Stimulated activated effector memory CD8-positive, alpha-beta T cell treated with anti-CD3 and anti-CD28 coated beads, Interleukin-12 subunit alpha, Interleukin-12 subunit beta, amount 100 ng/mL, for 72 hours (primary cell): ENCODE data around the gene C10orf105.

ENCODE experiments used
- ATAC-seq: fragments of 150-1000 bp; cut with Tn5 transposase; 2 replicates; pipeline ENCODE4 v1.10.0; 2021
- DNase-seq, 2 donors: peaks; one replicate each; pipeline ENCODE4 v3.0.0; 2021 to 2022; ENCODE audit warnings: low spot score in 2 of 2
- H3K27ac Mint-ChIP-seq: one replicate; pipeline ENCODE4 v1.8.0; 2022; ENCODE audit warnings: mild to moderate bottlenecking, mixed read lengths
- H3K36me3 Mint-ChIP-seq: one replicate; pipeline ENCODE4 v1.8.0; 2022; ENCODE audit warnings: mild to moderate bottlenecking, mixed read lengths
- H3K4me1 Mint-ChIP-seq: one replicate; pipeline ENCODE4 v1.8.0; 2022; ENCODE audit warnings: mixed read lengths
- H3K4me3 Mint-ChIP-seq: one replicate; pipeline ENCODE4 v1.8.0; 2022; ENCODE audit warnings: mild to moderate bottlenecking, mixed read lengths
- H3K9me3 Mint-ChIP-seq: one replicate; pipeline ENCODE4 v1.8.0; 2022; ENCODE audit warnings: mixed read lengths

C10orf105 gene

DNA sequence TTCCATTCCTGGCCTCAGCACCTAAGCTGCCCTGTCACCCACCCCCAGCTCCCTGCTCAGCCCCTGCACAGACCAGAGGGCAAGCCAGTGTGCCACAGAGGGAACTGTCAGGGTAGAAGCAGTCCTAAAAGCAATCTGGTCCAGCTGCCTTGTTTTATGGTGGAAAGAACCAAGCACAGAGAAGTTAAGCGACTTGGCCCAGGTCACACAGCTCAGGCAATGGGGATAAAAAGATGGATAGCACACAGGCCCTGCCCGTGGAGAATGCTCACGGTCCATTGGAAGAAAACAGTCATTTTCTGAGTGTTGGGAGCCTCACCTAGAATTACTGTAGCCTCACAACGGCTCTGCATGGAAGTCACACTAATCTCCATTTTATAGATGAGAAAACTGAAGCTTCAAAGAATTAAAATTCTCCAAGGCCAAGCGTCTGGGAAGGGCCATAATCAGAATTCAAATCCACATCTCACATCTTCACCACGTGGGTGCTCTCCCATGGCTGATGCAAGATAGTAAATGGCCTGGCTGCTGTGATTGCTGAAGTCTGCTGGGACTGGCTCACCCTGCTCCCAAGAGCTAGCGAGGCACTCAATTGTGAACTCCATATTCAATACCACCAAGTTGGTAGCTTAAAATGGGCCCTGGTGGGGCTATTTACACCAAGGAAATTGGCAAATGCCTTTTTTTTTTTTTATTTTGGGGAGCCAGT lies 26.8 kb downstream of the C10orf105 start:
- peaks cover 13% of the 10 kb centered on the region for H3K36me3 Mint-ChIP-seq
- no peak for ATAC-seq
- H3K27ac Mint-ChIP-seq: no peak overlapping the region
- no peak for DNase-seq
- H3K4me3 Mint-ChIP-seq: no peak overlapping the region
- H3K4me1 Mint-ChIP-seq: peaks cover 43% of the 10 kb centered on the region
- H3K9me3 Mint-ChIP-seq: peaks cover 4% of the 10 kb centered on the region

DNA sequence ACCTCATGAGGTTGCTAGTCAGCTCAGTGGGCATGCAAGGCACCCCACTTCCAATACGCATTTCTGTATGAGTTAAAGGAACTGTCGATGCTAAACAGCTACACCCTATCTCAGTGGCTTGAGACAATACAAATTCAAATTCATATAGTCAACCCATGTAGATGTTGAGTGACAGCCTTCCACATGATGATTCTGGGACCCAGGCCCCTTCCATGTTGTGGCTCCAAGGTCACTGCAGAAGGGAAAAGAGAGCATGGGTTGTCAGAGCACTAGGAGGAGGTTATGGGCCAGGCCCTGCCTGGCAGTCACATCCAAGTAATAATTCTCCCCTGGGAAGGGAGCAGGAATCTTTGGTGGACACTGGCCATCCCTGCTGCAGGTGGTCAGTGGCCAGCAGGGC lies 28.2 kb downstream of the C10orf105 start:
- H3K36me3 Mint-ChIP-seq: peaks cover 13% of the 10 kb centered on the region
- ATAC-seq: no peak
- H3K27ac Mint-ChIP-seq: peak overlapping the region; percentile 13
- no peak overlapping the region for H3K4me3 Mint-ChIP-seq
- peaks cover 29% of the 10 kb centered on the region for H3K4me1 Mint-ChIP-seq
- no peak for DNase-seq
- H3K9me3 Mint-ChIP-seq: peaks cover 4% of the 10 kb centered on the region

DNA sequence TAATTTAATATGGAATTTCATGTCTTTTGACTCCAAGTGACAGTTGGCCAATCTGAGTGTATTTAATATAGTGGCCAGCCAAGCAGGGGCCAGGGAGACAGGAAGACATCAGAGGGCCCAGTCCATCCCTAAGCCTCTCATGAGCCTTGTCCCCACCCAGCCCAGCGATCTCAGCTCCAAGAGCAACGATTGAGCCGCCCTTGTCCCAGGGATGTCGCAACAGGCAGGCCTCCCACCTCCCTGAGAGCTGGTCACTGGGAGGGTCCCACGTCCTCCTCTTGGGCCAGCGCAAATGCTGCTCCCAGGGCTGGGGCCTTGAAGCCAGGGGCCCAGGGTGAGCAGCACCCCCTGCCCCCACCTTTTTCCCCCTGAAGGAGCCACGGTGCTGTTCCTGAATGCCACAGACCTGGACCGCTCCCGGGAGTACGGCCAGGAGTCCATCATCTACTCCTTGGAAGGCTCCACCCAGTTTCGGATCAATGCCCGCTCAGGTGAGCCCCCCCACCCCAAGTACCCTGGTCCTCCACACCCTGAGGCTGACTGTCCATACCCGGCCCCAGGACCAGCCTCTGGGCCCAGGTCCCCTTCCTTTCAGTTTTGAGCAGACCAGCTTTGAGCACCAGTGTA lies 29.4 kb downstream of the C10orf105 start:
- ATAC-seq (no peak), DNase-seq (no peak)
- Mint-ChIP-seq H3K4me1 (peaks cover 25% of the 10 kb centered on the region), H3K9me3 (peaks cover 4% of the 10 kb centered on the region), H3K36me3 (peaks cover 13% of the 10 kb centered on the region), H3K27ac (peak overlapping the region; percentile 13), H3K4me3 (no peak overlapping the region)

DNA sequence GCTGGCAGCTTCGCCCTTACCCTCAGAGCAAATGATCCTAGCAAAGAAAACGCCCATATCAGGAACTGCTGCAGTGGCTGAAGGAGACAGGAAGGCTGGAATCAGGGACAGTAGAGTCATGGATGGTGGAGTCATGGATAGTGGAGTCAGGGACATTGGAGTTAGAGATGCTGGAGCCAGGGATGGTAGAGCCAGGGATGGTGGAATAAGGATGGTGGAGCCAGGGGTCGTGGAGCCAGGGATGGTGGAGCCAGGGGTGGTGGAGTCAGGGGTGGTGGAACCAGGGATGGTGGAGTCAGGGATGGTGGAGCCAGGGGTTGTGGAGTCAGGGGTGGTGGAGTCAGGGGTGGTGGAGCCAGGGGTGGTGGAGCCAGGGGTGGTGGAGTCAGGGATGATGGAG lies 31.3 kb downstream of the C10orf105 start:
- peaks cover 4% of the 10 kb centered on the region for H3K9me3 Mint-ChIP-seq
- H3K4me1 Mint-ChIP-seq: peaks cover 12% of the 10 kb centered on the region
- ATAC-seq (no peak), DNase-seq (no peak)
- no peak overlapping the region for H3K4me3 Mint-ChIP-seq
- peaks cover 13% of the 10 kb centered on the region for H3K36me3 Mint-ChIP-seq
- H3K27ac Mint-ChIP-seq: peak overlapping the region; percentile 97

DNA sequence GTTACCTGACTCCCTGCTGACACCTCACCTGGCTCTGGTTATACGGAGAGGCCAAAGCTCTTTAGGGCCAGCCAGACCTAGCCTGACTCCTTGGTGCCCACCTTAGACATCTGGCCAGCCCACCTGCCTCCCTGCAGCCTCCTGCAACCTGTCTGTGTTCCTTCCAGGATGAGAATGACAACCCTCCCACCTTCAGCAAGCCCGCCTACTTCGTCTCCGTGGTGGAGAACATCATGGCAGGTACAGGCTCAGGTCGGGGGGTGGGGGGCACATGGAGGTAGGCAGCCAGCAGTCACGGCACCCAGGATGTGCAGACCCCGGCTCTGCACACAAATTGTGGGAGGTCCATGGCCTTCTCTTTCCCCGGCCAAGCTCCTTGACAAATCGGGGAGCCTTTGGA lies 32.1 kb downstream of the C10orf105 start:
- ATAC-seq (no peak), DNase-seq (no peak)
- H3K9me3 Mint-ChIP-seq: peaks cover 4% of the 10 kb centered on the region
- H3K36me3 Mint-ChIP-seq: peaks cover 13% of the 10 kb centered on the region
- peaks cover 12% of the 10 kb centered on the region for H3K4me1 Mint-ChIP-seq
- peak overlapping the region; percentile 97 for H3K27ac Mint-ChIP-seq
- no peak overlapping the region for H3K4me3 Mint-ChIP-seq

DNA sequence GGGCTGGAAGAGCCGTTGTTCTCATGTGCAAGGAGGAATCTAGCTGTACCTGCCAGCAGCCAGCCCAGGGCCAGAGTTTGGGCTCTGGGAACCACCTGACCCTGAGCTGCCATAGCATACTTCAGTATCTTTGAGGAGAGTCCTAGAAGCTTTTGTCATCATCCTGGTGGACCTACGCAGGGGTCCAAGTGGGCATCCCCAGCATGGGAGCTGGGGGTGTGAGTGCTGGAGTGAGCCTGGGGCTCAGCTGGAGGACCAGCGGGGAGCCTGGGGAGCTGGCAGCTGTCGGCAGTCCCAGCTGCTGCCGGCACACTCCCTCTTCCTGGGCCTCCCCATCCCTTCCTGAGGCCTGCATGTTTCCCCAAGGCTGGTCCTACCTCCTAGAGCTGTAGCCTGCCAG lies 32.5 kb downstream of the C10orf105 start:
- no peak for DNase-seq
- ATAC-seq: no peak
- H3K27ac Mint-ChIP-seq: no peak overlapping the region

DNA sequence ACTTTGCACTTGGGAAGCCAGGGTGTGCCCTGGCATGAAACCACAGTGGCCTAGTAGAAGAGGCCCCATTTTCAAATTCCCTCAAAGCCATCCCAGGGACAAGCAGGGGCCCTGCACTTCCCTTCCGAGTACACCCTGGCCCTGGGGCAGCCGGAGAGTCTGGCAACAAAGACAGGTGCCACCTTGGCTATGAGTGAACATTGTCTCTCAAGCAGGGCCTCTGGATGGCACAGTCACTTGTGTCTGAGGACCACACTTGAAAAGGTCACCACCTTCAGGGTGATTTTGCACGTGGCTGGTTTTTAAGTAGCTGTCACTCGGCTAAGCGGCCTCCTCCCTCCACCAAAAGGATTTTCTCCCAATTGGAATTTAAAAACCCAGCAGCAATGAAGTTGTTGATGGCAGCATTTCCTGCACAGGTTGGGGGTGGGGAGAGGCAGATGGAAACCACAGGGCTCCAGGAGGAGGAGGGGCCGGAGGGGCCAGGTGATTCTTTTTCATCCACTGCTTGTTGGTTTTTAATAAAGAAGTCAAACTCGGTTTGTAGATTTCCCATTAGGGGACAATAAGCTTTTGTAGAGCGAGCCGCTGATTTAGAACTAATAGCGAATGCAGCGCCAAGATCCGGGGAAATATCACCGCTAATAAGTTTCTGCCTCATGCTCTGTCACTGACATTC lies 33.9 kb downstream of the C10orf105 start:
- ATAC-seq: no peak
- peaks cover 13% of the 10 kb centered on the region for H3K36me3 Mint-ChIP-seq
- DNase-seq: no peak
- H3K27ac Mint-ChIP-seq: no peak overlapping the region
- no peak overlapping the region for H3K4me3 Mint-ChIP-seq
- H3K9me3 Mint-ChIP-seq: peaks cover 4% of the 10 kb centered on the region
- peaks cover 12% of the 10 kb centered on the region for H3K4me1 Mint-ChIP-seq

More for the DNA sequence above, 32.5 kb downstream of the C10orf105 start:
- Mint-ChIP-seq H3K4me1 (peaks cover 12% of the 10 kb centered on the region), H3K36me3 (peaks cover 13% of the 10 kb centered on the region), H3K9me3 (peaks cover 4% of the 10 kb centered on the region), H3K4me3 (no peak overlapping the region)

DNA sequence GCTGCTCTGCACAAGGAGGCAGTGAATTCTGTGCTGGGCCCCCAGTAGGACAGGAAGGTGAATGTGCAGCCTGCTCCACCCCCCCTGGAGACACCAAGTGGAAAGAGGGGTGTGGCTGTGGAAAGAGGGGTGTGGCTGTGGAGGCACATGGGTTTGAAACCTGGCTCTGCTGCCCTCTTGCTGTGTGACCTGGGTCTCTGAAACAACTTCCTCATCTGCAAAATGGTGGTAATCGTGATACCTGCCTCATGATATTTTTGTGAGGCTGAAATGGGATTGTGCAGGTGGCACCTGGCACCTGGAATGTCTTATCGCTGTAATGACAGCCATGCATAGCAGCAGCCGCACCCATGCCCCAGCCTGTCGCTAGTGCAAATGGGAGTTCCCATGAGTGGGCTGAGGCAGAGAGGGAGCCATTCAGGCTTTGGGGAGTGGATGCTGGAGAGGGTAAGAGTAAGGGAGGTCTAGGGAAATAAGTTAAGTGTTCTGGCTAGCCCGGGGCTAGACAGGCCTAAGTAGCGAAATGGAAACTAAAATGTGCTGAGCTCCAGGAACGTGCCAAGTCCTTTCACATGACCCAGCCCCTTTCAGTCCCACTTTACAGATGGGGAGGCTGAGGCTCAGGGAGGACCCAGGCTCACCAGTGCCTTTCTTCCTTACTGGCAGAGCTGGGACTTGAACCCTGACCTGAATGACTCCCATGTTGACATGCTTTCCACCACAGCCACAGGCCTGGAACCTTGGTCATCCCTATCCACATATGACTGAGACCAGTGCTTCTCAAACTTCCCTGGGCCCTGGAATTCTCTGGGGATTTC lies 35.0 kb downstream of the C10orf105 start:
- H3K36me3 Mint-ChIP-seq: peaks cover 13% of the 10 kb centered on the region
- no peak overlapping the region for H3K4me3 Mint-ChIP-seq
- no peak for DNase-seq
- no peak overlapping the region for H3K27ac Mint-ChIP-seq
- peaks cover 12% of the 10 kb centered on the region for H3K4me1 Mint-ChIP-seq
- peak; percentile 38 for ATAC-seq
- H3K9me3 Mint-ChIP-seq: peaks cover 4% of the 10 kb centered on the region

DNA sequence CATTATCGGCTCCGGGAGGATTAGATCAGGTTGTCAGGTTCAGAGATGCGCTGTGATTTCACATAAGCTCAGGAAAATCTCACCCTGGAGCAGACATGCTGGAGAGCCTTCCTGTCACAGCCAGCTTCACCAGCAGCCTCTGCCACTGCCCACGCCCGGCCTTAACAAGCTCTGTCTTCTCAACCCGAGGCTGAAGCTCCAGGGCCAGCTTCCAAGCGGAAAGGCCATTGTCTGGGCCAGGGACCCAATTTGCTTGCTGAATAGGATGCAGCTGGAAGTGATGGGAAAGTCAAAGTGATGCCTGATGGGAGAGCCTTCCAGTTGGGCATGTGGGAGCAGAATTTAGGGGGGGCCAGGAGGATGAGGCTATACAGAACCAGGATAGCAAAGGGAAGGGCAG lies 36.3 kb downstream of the C10orf105 start:
- H3K9me3 Mint-ChIP-seq: peaks cover 3% of the 10 kb centered on the region

DNA sequence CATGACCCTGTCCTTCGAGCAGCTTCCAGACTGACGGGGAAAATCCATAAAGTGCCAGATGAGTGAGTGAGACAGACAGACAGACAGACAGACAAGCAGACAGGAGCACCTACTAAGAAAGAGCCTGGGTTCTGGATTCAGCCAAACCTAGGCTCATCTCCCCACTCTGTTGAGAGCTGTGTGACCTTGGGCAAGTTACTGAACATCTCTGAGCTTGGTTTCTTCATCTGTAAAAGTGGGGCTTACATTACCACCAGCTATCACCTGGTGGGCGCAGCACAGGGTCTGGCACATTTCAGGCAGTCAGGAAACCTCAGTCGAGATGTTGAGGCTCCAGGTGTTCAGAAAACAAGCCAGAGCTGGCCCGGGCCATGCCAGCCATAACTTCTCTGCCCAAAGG lies 37.6 kb downstream of the C10orf105 start:
- no peak overlapping the region for H3K27ac Mint-ChIP-seq
- DNase-seq: no peak
- no peak overlapping the region for H3K4me3 Mint-ChIP-seq
- peaks cover 6% of the 10 kb centered on the region for H3K4me1 Mint-ChIP-seq
- H3K9me3 Mint-ChIP-seq: no peaks in the 10 kb centered on the region
- no peaks in the 10 kb centered on the region for H3K36me3 Mint-ChIP-seq
- no peak for ATAC-seq

More for the DNA sequence above, 36.3 kb downstream of the C10orf105 start:
- peak overlapping the region; percentile 27 for H3K27ac Mint-ChIP-seq
- no peak for DNase-seq
- no peak overlapping the region for H3K4me3 Mint-ChIP-seq
- no peak for ATAC-seq
- H3K36me3 Mint-ChIP-seq: peaks cover 6% of the 10 kb centered on the region
- H3K4me1 Mint-ChIP-seq: peaks cover 10% of the 10 kb centered on the region

DNA sequence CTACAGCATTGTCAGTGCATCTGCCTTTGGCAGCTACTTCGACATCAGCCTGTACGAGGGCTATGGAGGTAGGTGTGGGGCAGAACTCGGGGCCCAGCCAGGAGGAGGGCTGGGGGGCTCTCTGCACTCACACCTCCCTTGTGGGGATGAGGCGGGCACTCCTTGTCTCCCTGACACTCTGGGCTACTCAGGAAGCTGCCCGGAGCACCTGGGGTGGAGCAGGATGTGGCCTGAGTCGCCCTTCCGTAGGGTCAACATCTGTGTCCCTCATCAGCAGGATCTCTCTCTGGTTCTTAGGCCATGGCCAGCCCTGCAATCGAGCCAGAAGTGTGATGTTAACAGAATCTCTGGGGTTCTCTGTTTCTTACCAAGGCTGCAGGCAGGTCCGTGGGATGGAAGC lies 40.2 kb downstream of the C10orf105 start:
- H3K27ac Mint-ChIP-seq: no peak overlapping the region

DNA sequence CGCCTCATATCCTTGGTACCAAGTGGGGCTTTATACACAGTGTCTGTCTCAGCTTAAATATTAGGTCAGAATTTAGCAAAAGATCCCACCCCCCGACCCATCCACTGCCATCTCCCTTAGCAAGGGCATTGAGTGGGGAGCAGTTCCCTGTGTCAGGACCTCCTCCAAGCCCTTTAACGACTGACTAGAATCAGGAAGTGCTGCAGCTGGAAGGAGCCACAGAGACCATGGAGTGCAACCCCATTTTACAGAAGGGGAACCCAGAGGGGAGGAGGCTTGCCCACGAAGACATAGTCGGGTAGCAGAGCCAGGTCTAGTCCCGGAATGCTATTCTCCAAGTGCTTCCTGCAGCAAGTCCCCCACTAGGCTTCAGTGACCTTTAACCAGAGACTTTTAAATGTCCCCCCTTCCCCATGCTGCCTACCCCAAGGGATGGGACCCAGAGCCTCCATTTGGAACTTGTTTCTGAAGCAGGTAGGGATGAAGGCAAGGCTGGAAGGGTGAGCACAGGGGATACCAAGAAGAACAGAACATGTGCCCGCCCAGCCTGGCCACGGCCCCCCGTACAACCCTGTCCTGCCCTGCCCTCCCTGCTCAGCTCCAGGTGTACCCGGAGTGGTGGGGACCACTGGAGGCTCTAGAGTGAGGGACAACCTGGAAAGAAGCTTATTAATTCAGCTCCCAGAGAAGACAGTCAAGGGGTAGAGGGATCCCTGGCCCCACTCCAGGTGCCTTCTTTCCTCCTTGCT lies 41.3 kb downstream of the C10orf105 start:
- H3K4me1 Mint-ChIP-seq: no peaks in the 10 kb centered on the region
- H3K36me3 Mint-ChIP-seq: no peaks in the 10 kb centered on the region
- DNase-seq (no peak), ATAC-seq (no peak)
- H3K4me3 Mint-ChIP-seq: no peak overlapping the region
- H3K9me3 Mint-ChIP-seq: no peaks in the 10 kb centered on the region
- H3K27ac Mint-ChIP-seq: no peak overlapping the region

More for the DNA sequence above, 40.2 kb downstream of the C10orf105 start:
- Mint-ChIP-seq H3K9me3 (no peaks in the 10 kb centered on the region), H3K36me3 (no peaks in the 10 kb centered on the region), H3K4me3 (no peak overlapping the region), H3K4me1 (peaks cover 5% of the 10 kb centered on the region)
- ATAC-seq (no peak), DNase-seq (no peak)

DNA sequence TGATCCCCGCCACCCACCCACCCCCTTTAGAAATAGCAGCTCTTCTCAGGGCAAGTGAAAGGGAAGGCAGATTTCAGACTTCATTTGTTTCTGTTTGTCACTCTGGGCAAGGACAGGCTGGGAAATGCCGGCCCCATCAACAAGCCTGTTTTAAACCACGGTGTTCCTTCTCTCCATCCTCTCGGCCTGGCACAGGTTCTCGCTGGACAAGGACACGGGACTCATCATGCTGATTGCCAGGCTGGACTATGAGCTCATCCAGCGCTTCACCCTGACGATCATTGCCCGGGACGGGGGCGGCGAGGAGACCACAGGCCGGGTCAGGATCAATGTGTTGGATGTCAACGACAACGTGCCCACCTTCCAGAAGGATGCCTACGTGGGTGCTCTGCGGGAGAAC lies 42.3 kb downstream of the C10orf105 start:
- Mint-ChIP-seq H3K4me1 (no peaks in the 10 kb centered on the region), H3K36me3 (no peaks in the 10 kb centered on the region), H3K27ac (no peak overlapping the region), H3K4me3 (no peak overlapping the region), H3K9me3 (no peaks in the 10 kb centered on the region)
- DNase-seq (no peak), ATAC-seq (no peak)

DNA sequence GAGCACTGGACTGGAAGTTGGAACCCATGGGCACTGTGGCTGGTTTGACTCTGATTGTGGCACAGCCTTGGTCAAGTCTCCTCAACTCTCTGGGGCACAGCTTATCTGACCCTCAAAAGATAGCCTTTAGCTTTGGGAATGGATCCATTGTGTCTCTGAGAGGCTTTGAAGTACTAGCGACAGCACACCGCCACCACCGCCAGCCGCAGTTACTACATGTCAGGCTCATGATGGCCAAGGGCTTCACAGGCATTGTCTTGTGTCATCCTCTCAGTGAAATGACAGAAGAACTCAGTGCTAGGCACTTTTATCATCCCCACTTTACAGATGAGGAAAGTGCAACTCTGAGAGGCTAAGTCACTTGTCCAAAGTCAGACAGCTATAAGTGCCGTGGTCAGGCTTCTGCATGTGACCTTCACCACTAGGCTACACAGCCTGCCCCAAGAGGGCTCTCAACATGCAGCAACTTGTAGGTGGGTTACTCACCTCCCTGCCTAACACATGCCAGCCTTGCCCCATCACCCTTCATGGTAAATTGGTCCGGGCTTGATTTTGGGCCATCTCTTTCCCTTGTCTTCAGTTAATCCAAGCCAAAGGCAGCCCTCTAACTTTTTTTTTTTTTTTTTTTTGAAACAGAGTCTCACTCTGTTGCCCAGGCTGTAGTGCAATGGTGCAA lies 44.1 kb downstream of the C10orf105 start:
- Mint-ChIP-seq H3K4me1 (no peaks in the 10 kb centered on the region), H3K36me3 (no peaks in the 10 kb centered on the region), H3K27ac (no peak overlapping the region), H3K4me3 (no peak overlapping the region), H3K9me3 (no peaks in the 10 kb centered on the region)
- ATAC-seq (no peak), DNase-seq (no peak)
